ENCODE data around the gene BUB3. TPM values are rescaled to one million over a fixed set of nuclear protein-coding genes. Genes with fewer than 3 reads are reported as not detected.
A peak's percentile ranks its signal among the peaks of the same experiment; 100 is the strongest.

BUB3 gene
- total and polyA plus RNA-seq, 2 of the 8 experiments (the other 6 are each of a cell fraction or from before 2014, with no cell fraction given), result 183 to 207 TPM

DNA sequence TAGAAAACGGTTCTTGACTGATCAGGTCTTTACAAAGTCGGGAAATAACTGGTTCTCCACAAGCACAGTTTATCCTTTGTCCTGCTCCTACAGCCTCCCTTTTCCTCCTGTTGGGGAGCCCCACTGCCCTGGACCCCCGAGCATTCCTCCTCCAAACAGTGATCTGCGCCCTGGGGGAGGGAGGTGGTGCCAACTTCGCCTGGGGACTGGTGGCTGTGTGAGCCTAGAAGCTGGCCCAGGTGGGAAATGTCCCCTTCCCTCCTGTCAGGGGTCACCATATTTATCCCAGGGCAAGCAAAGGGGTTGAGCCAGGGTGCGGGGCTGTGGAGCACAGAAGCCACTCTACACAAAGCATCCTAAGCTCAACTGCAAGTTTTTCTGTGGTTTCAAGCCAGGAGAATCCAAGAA, 13.2 kb upstream of the BUB3 start:
- Histone ChIP-seq H4K5ac (ENCODE audit: insufficient read length, low read depth, low read length) (no peak overlapping the region), H2AK5ac (ENCODE audit: low read depth, low read length) (no peak overlapping the region), H3K4ac (replicated peaks; ENCODE audit: insufficient read length, low read depth, low read length) (no peak overlapping the region), H4K20me1 (replicated peaks in 1 of 2; ENCODE audit: control insufficient read depth in 1 of 2, insufficient read depth in 2 of 2, low read length in 2 of 2) (peaks cover 11 to 27% of the 10 kb centered on the region in 2 experiments), H2BK20ac (ENCODE audit: low read length) (no peak overlapping the region), H2BK5ac (ENCODE audit: low read depth, low read length) (no peak overlapping the region), H3K9ac (replicated peaks in 1 of 4; ENCODE audit: extremely low read depth in 1 of 4, low read depth in 3 of 4, low read length in 3 of 4) (no peak overlapping the region), H2BK15ac (ENCODE audit: low read length) (no peak overlapping the region), H3K4me1 (replicated peaks in 1 of 4; ENCODE audit: control insufficient read depth in 3 of 4, insufficient read depth in 4 of 4, low read length in 3 of 4) (peaks cover 8 to 49% (median 30%) of the 10 kb centered on the region in 4 experiments), H4K8ac (ENCODE audit: extremely low read depth, insufficient read depth, low read length) (no peak overlapping the region), H3K56ac (replicated peaks; ENCODE audit: insufficient read length, low read depth, low read length) (no peak overlapping the region), H3K79me2 (ENCODE audit: control insufficient read depth in 1 of 2, insufficient read depth in 2 of 2, low read length in 2 of 2) (no peaks in the 10 kb centered on the region), H3K36me3 (ENCODE audit: control insufficient read depth in 2 of 4, insufficient read depth in 4 of 4, low read length in 3 of 4) (no peaks in the 10 kb centered on the region; a peak in 1 of 8 replicates), H2BK12ac (ENCODE audit: low read depth, low read length) (0 out of 2 replicates have a peak overlapping the region, but pooled peaks have one; percentile 18), H3K27ac (ENCODE audit: low read depth, low read length) (no peak overlapping the region), H3K18ac (ENCODE audit: extremely low read depth, low read length) (peak overlapping the region; percentile 9; the same call in 1 of the 2 replicates), H2AFZ (ENCODE audit: low read length) (no peak overlapping the region), H3K9me3 (ENCODE audit: insufficient read depth in 2 of 2, low read depth in 1 of 2, low read length in 1 of 2) (no peaks in the 10 kb centered on the region), H3K23me2 (ENCODE audit: low read depth, low read length) (peaks cover 4% of the 10 kb centered on the region; the same call in 1 of the 2 replicates), H3K4me3 (ENCODE audit: extremely low read depth in 1 of 4, insufficient read depth in 2 of 4, low read depth in 3 of 4, low read length in 4 of 4) (no peak overlapping the region), H3K27me3 (replicated peaks in 1 of 4; ENCODE audit: control insufficient read depth in 3 of 4, extremely low read depth in 1 of 4, insufficient read depth in 3 of 4, low read length in 3 of 4) (peaks cover 88 to 100% (median 99%) of the 10 kb centered on the region in 4 experiments), H3K14ac (ENCODE audit: insufficient read length) (no peak overlapping the region), H3K4me2 (ENCODE audit: insufficient read depth in 1 of 2, low read depth in 2 of 2, low read length in 2 of 2) (no peak overlapping the region; a peak in 1 of 4 replicates), H3K79me1 (ENCODE audit: low read depth, low read length) (no peaks in the 10 kb centered on the region), H3K23ac (ENCODE audit: insufficient read length) (no peak overlapping the region), H4K91ac (replicated peaks; ENCODE audit: insufficient read length, low read length) (no peak overlapping the region), H2BK120ac (replicated peaks; ENCODE audit: low read depth, low read length) (no peak overlapping the region)
- CTCF ChIA-PET (ENCODE audit: partially characterized antibody), result interaction anchor here (1.0 to 5.1 kb wide), 6 partner anchors 7 to 180 kb away, joined by 4 to 37 read pairs (median 7); no protein-coding TSS in a partner anchor
- no peak for DNase-seq (ENCODE audit: low read depth in 1 of 2, low spot score in 2 of 2)
- TF ChIP-seq RNF2 (IDR thresholded peaks at IDR 0.05; ENCODE audit: borderline replicate concordance, low read depth, low read length, missing control alignments, poor library complexity, severe bottlenecking) (peak; percentile 51), CBX8 (IDR thresholded peaks at IDR 0.05; ENCODE audit: borderline replicate concordance, low read depth, low read length) (0 out of 2 replicates have a peak, but pooled peaks have one; percentile 20), SIN3A (conservative IDR thresholded peaks at IDR 0.05 in 1 of 2, IDR thresholded peaks at IDR 0.05 in 1 of 2; ENCODE audit: low read depth in 1 of 2, low read length in 2 of 2) (no peak), ATF3 (IDR thresholded peaks at IDR 0.05; ENCODE audit: insufficient read depth, low read depth, low read length) (no peak)
- WGBS, 2 experiments (ENCODE audit: extremely low coverage in 1 of 2, insufficient coverage in 1 of 2, insufficient read length in 1 of 2, insufficient replicate concordance in 2 of 2, low coverage in 1 of 2, low lambda C conversion rate in 2 of 2, missing lambda C conversion rate in 1 of 2), result 9% methylated on average over 6 of the region's 6 CpGs; no CpG with 5 or more reads in 1 of the 2 experiments
- POLR2A ChIA-PET (ENCODE audit: partially characterized antibody), result interaction anchor here (0.7 to 3.4 kb wide), 3 partner anchors 8 to 10 kb away, joined by 3 to 37 read pairs (median 6); partner anchors contain the start of gene HMX2
- no peak for FAIRE-seq

Measured in H1 (cell line).